Gastrocnemius medialis (tissue), 4 donors: ENCODE measurements around the gene PIGL. TPM values are rescaled to one million over a fixed set of nuclear protein-coding genes. Genes with fewer than 3 reads are reported as not detected.

Experiments used
- ATAC-seq, 2 donors: fragments of 150-250 bp; one replicate each; pipeline ENCODE4 v1.9.1; 2016
- DNase-seq, 2 donors: peaks; one replicate each; pipeline ENCODE4 v3.0.0-alpha.2; 2019
- H3K27ac ChIP-seq, 4 donors: fragments of 200-600 bp; sonication (generic); 1 replicate in 1 of 4; 2 replicates in 3 of 4; pipeline ENCODE4 v1.5.1; 2016 to 2018; ENCODE audit warnings: mild to moderate bottlenecking in 2 of 4, moderate library complexity in 1 of 4
- H3K27me3 ChIP-seq, 3 donors: fragments of 200-600 bp; sonication (generic) in 2 of 3; 1 replicate in 1 of 3; 2 replicates in 2 of 3; pipeline versions ENCODE4 v1.5.1 to v1.6.0; 2016 to 2019; ENCODE audit warnings: mild to moderate bottlenecking in 1 of 3, moderate library complexity in 1 of 3
- H3K36me3 ChIP-seq, 2 donors: fragments of 200-600 bp; sonication (generic) in 1 of 2; one replicate each; pipeline ENCODE4 v1.5.1; 2017 to 2018
- H3K4me1 ChIP-seq, 2 donors: fragments of 200-600 bp; sonication (generic) in 1 of 2; one replicate each; pipeline ENCODE4 v1.5.1; 2016 to 2017; ENCODE audit warnings: mild to moderate bottlenecking in 2 of 2
- H3K4me3 ChIP-seq, 4 donors: fragments of 200-600 bp; sonication (generic) in 3 of 4; 1 replicate in 1 of 4; 2 replicates in 3 of 4; pipeline ENCODE4 v1.5.1; 2016 to 2019; ENCODE audit warnings: mild to moderate bottlenecking in 2 of 4
- H3K9me3 ChIP-seq, 3 donors: fragments of 200-600 bp; sonication (generic) in 2 of 3; 1 replicate in 1 of 3; 2 replicates in 2 of 3; pipeline ENCODE4 v1.5.1; 2016 to 2019
- CTCF ChIP-seq, 5 experiments: fragments of 450-650 bp in 3 of 5; fragments of 200-600 bp in 2 of 5; sonication (generic) in 2 of 5; IDR thresholded peaks in 4 of 5; conservative IDR thresholded peaks in 1 of 5; 1 replicate in 4 of 5; 2 replicates in 1 of 5; pipeline ENCODE4 v1.5.1; 2016 to 2019; ENCODE audit warnings: antibody characterized with exemption in 5 of 5, mild to moderate bottlenecking in 3 of 5, moderate library complexity in 3 of 5
- POLR2A ChIP-seq, 2 donors: fragments of 450-650 bp; IDR thresholded peaks; one replicate each; pipeline ENCODE4 v1.6.1; 2017; ENCODE audit warnings: antibody characterized with exemption in 2 of 2, mild to moderate bottlenecking in 2 of 2, moderate library complexity in 2 of 2
- in situ Hi-C, 4 donors: fragments of 200-750 bp; cut with MboI; loops; one replicate each; pipeline versions ENCODE4 v1.15.0 to v1.8.0; 2017; ENCODE audit warnings: low sequenced_read_pairs in 4 of 4
- intact Hi-C: fragments of 100-400 bp; cut with DNase I; formaldehyde crosslinking; loops from one replicate; pipeline ENCODE4 v1.15.1; 2023; ENCODE audit warnings: low total_unique reads
- total RNA-seq, 4 donors: library from RNA; depleted of rRNA; stranded (reverse); fragments of >200 nt; gene quantifications; one replicate each; pipeline versions ENCODE4 v1.1.0 to v1.2.3, GENCODE V29; 2016

The PIGL gene
- 1 to 10 TPM; 6.2 to 7.4 (median 7.0) TPM for total RNA-seq

GRCh38 chr17:16217002-16217635 is at the start of gene PIGL:
TSS of gene PIGL (plus strand) at chr17:16217210. CDS start at chr17:16217227, 17 bp downstream.
- ATAC-seq (peak; percentile 75 to 83), DNase-seq (peak; percentile 85 to 86)
- TF ChIP-seq POLR2A (IDR thresholded peaks at IDR 0.05) (peak; percentile 13 to 28), CTCF (IDR thresholded peaks at IDR 0.05 in 4 of 5, conservative IDR thresholded peaks at IDR 0.05 in 1 of 5) (no peak)
- in situ Hi-C loops = no loop called here
- H3K27ac ChIP-seq = peak within 1 kb of the TSS; percentile 93 to 97 (median 96)
- H3K9me3 ChIP-seq = no peaks in the 10 kb centered on the region
- intact Hi-C loops = loop anchor here (2.0 to 5.0 kb wide), 3 partner anchors 42 to 220 kb away; partner anchors contain the start of genes TTC19 and ZSWIM7
- H3K4me3 ChIP-seq = peak within 1 kb of the TSS; percentile 87 to 100 (median 94)
- no peaks in the 10 kb centered on the region for H3K27me3 ChIP-seq
- peaks cover 38 to 40% of the 10 kb centered on the region in 2 donors for H3K4me1 ChIP-seq
- H3K36me3 ChIP-seq = no peaks in the 10 kb centered on the region

- Histone ChIP-seq H3K36me3 (peaks cover 0 to 18% of the 10 kb centered on the region in 2 donors), H3K27me3 (no peaks in the 10 kb centered on the region), H3K27ac (no peak overlapping the region), H3K4me3 (no peak overlapping the region), H3K4me1 (no peaks in the 10 kb centered on the region), H3K9me3 (no peaks in the 10 kb centered on the region)
- DNase-seq (no peak), ATAC-seq (no peak)
- TF ChIP-seq POLR2A (IDR thresholded peaks at IDR 0.05) (no peak), CTCF (IDR thresholded peaks at IDR 0.05 in 4 of 5, conservative IDR thresholded peaks at IDR 0.05 in 1 of 5) (no peak)
- in situ Hi-C loops = no loop called here
- intact Hi-C loops = no loop called here
Observed at GRCh38 chr17:16171613-16172012, 45.4 kb upstream of the PIGL start.

GRCh38 chr17:16178836-16179235 is 38.2 kb upstream of the PIGL start:
- Histone ChIP-seq H3K4me3 (no peak overlapping the region), H3K27me3 (no peaks in the 10 kb centered on the region), H3K9me3 (no peaks in the 10 kb centered on the region), H3K27ac (no peak overlapping the region), H3K4me1 (peaks cover 0 to 4% of the 10 kb centered on the region in 2 donors), H3K36me3 (no peaks in the 10 kb centered on the region)
- DNase-seq (no peak), ATAC-seq (no peak)
- intact Hi-C loops = no loop called here
- in situ Hi-C loops = no loop called here
- TF ChIP-seq POLR2A (IDR thresholded peaks at IDR 0.05) (no peak), CTCF (IDR thresholded peaks at IDR 0.05 in 4 of 5, conservative IDR thresholded peaks at IDR 0.05 in 1 of 5) (no peak)

- ATAC-seq (no peak), DNase-seq (no peak)
- in situ Hi-C loops (loop anchor here in 1 of 4 donors (10.0 kb wide), 1 partner anchor 57 kb away; no protein-coding TSS in a partner anchor), intact Hi-C loops (no loop called here)
- Histone ChIP-seq H3K27ac (no peak overlapping the region), H3K4me3 (no peak overlapping the region), H3K36me3 (peaks cover 0 to 9% of the 10 kb centered on the region in 2 donors), H3K27me3 (no peaks in the 10 kb centered on the region), H3K4me1 (peaks cover 0 to 12% of the 10 kb centered on the region in 2 donors), H3K9me3 (no peaks in the 10 kb centered on the region)
- TF ChIP-seq CTCF (IDR thresholded peaks at IDR 0.05 in 4 of 5, conservative IDR thresholded peaks at IDR 0.05 in 1 of 5) = no peak
- no peak for TF ChIP-seq POLR2A (IDR thresholded peaks at IDR 0.05)
Observed at GRCh38 chr17:16181581-16181980, 35.4 kb upstream of the PIGL start.
